SU-DHL-6 (cell line): ENCODE measurements around the gene SNX14.
A peak's percentile ranks its signal among the peaks of the same experiment; 100 is the strongest.
"Not testable (repeated sequence)": the region's sequence is repeated elsewhere in the genome, so short reads cannot be mapped to it uniquely, and the experiment has no call there.

Source experiments
- H2AFZ ChIP-seq: fragments of 200-600 bp; sonication (generic); 2 replicates; pipeline ENCODE4 v1.6.1; 2014; ENCODE audit warnings: low read depth, mild to moderate bottlenecking, moderate library complexity, mixed read lengths, antibody characterized with exemption, low read length; ENCODE audit not compliant: severe bottlenecking
- H3F3A ChIP-seq: fragments of 200-600 bp; shearing (Covaris generic); 2 replicates; pipeline ENCODE4 v1.6.0; 2016; ENCODE audit warnings: antibody characterized with exemption, mild to moderate bottlenecking; ENCODE audit not compliant: insufficient read depth
- H3K27ac ChIP-seq: fragments of 200-600 bp; sonication (generic); 2 replicates; pipeline ENCODE4 v1.5.1; 2016; ENCODE audit warnings: low read depth, mild to moderate bottlenecking, low read length, moderate library complexity, mixed read lengths
- H3K27me3 ChIP-seq: fragments of 200-600 bp; sonication (generic), shearing (Covaris generic); 2 replicates; pipeline ENCODE4 v1.6.0; 2014; ENCODE audit warnings: mild to moderate bottlenecking, low read length
- H3K36me3 ChIP-seq: fragments of 200-600 bp; sonication (generic); 2 replicates; pipeline ENCODE4 v1.6.1; 2014; ENCODE audit warnings: mild to moderate bottlenecking, low read length, mixed read lengths
- H3K4me2 ChIP-seq: fragments of 300-600, 200-600 bp; shearing (Covaris generic), sonication (generic); 2 replicates; pipeline ENCODE4 v1.6.0; 2014; ENCODE audit warnings: low read length, low read depth, mild to moderate bottlenecking; ENCODE audit not compliant: poor library complexity, severe bottlenecking
- H3K4me3 ChIP-seq: fragments of 200-600 bp; sonication (generic); 2 replicates; pipeline ENCODE4 v1.5.1; 2014; ENCODE audit warnings: antibody characterized with exemption, low read length, mild to moderate bottlenecking, mixed read lengths; ENCODE audit not compliant: insufficient read depth, poor library complexity, severe bottlenecking
- H3K79me2 ChIP-seq: fragments of 200-600 bp; sonication (generic); 2 replicates; pipeline ENCODE4 v1.6.1; 2014; ENCODE audit warnings: mild to moderate bottlenecking, low read length, moderate library complexity; ENCODE audit not compliant: insufficient read depth
- H3K9ac ChIP-seq: fragments of 200-600 bp; sonication (generic); 2 replicates; pipeline ENCODE4 v1.7.0; 2014; ENCODE audit warnings: mild to moderate bottlenecking, low read length
- H3K9me2 ChIP-seq: fragments of 200-600 bp; sonication (generic); replicated peaks from 2 replicates; pipeline ENCODE4 v1.6.1; 2014; ENCODE audit warnings: low read length; ENCODE audit not compliant: insufficient read depth
- H3K9me3 ChIP-seq: fragments of 200-600 bp; sonication (generic); 2 replicates; pipeline ENCODE4 v1.6.1; 2014; ENCODE audit warnings: low read length, mixed read lengths; ENCODE audit not compliant: insufficient read depth
- H4K20me1 ChIP-seq: fragments of 200-600 bp; sonication (generic); 2 replicates; pipeline ENCODE4 v1.6.1; 2014; ENCODE audit warnings: low read depth, mild to moderate bottlenecking, antibody characterized with exemption, low read length, moderate library complexity, mixed read lengths
- EZH2phosphoT487 ChIP-seq: fragments of 200-600 bp; sonication (generic), shearing (Covaris generic); conservative IDR thresholded peaks from 2 replicates; pipeline ENCODE4 v1.6.1; 2018; ENCODE audit warnings: mild to moderate bottlenecking, antibody characterized with exemption, low read length, moderate library complexity, mixed read lengths
- TF ChIP-seq, protein P1 (sequence below): fragments of 200-600 bp; sonication (generic); IDR thresholded peaks from one replicate; pipeline ENCODE4 v1.5.1; 2017; ENCODE audit warnings: antibody characterized with exemption, mild to moderate bottlenecking, low read length, moderate library complexity; ENCODE audit not compliant: insufficient read depth, poor library complexity, severe bottlenecking

SNX14 gene

DNA sequence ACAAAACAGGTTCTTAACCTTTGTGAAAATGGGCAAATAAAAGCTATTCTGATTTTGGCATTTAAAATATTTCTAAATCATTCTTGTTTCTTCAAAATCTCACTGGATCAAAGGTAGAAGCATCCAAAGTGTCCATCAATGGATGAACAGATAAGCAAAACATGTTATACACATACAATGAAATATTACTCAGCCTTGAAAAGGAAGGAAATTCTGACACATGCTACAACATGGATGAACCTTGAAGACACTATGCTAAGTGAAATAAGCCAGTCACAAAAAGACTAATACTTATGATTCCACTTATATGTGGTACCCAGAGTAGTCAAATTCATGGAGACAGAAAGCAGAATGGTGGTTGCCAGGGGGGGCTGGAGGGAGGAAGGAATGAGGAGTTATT lies 45.9 kb downstream of the SNX14 start:
- Histone ChIP-seq H4K20me1 (no peaks in the 10 kb centered on the region), H3K4me3 (no peak overlapping the region), H3K4me2 (no peak overlapping the region), H3K79me2 (no peaks in the 10 kb centered on the region), H2AFZ (no peak overlapping the region), H3K9me2 (no peaks in the 10 kb centered on the region), H3K36me3 (peaks cover 32% of the 10 kb centered on the region; the same call in 1 of the 2 replicates), H3K9me3 (no peaks in the 10 kb centered on the region), H3K9ac (no peak overlapping the region), H3F3A (no peaks in the 10 kb centered on the region), H3K27me3 (no peaks in the 10 kb centered on the region), H3K27ac (no peak overlapping the region)
- no peak for TF ChIP-seq EZH2phosphoT487
- TF ChIP-seq, protein P1, sequence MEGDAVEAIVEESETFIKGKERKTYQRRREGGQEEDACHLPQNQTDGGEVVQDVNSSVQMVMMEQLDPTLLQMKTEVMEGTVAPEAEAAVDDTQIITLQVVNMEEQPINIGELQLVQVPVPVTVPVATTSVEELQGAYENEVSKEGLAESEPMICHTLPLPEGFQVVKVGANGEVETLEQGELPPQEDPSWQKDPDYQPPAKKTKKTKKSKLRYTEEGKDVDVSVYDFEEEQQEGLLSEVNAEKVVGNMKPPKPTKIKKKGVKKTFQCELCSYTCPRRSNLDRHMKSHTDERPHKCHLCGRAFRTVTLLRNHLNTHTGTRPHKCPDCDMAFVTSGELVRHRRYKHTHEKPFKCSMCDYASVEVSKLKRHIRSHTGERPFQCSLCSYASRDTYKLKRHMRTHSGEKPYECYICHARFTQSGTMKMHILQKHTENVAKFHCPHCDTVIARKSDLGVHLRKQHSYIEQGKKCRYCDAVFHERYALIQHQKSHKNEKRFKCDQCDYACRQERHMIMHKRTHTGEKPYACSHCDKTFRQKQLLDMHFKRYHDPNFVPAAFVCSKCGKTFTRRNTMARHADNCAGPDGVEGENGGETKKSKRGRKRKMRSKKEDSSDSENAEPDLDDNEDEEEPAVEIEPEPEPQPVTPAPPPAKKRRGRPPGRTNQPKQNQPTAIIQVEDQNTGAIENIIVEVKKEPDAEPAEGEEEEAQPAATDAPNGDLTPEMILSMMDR: no peak

DNA sequence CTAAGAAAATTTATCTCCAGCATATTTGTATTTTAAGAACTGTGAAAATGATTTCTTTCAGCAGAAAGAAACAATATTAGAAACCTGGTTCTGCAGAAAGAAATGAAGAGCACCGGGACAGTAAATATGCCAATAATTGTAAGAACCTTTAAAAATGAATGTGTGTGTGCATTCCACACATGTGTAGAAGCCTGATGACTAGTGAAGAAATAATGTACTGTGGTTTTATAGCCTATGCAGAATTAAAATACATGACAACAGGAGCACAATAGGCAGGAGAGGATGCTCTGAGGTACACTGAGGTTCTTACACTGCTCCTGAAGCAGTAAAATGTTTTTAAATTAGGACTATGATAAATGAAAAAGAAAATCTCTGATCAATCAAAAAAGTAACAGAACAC lies 48.9 kb downstream of the SNX14 start:
- peaks cover 35% of the 10 kb centered on the region; the same call in 1 of the 2 replicates for H3K36me3 ChIP-seq
- no peaks in the 10 kb centered on the region for H3K79me2 ChIP-seq
- 0 out of 2 replicates have a peak, but pooled peaks cover 3% of the 10 kb centered on the region for H3F3A ChIP-seq
- H3K4me2 ChIP-seq: no peak overlapping the region
- no peaks in the 10 kb centered on the region for H4K20me1 ChIP-seq
- H3K9me2 ChIP-seq: no peaks in the 10 kb centered on the region
- no peak overlapping the region for H2AFZ ChIP-seq
- H3K9me3 ChIP-seq: no peaks in the 10 kb centered on the region
- H3K4me3 ChIP-seq: no peak overlapping the region
- TF ChIP-seq EZH2phosphoT487: no peak
- TF ChIP-seq, protein P1: no peak
- H3K9ac ChIP-seq: no peak overlapping the region
- no peak overlapping the region for H3K27ac ChIP-seq
- H3K27me3 ChIP-seq: no peaks in the 10 kb centered on the region

DNA sequence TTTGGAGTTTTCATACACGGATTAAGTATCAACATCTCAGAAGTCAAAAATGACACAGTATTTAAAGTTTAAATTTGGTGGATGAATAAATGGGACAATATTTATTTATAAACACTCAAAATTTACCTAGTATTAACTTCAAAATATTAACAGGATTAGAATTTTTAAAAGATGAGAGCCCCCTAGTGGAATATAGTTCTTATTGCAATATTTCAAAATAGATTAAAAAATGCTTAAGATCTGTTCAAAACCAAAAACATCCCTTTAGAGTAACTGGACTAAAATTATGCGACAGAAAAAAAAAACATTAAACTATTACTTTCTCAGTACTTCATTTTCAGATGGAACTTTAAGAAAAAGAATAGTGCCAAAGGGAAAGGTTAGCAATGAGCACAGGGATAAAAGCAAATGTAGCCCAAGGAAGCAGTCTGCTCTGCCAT lies 56.6 kb downstream of the SNX14 start:
- H3K4me3 ChIP-seq: no peak overlapping the region
- H3K27me3 ChIP-seq: no peaks in the 10 kb centered on the region
- no peak overlapping the region for H3K27ac ChIP-seq
- H4K20me1 ChIP-seq: no peaks in the 10 kb centered on the region
- H3F3A ChIP-seq: peaks cover 20% of the 10 kb centered on the region; the same call in 1 of the 2 replicates
- H3K9me3 ChIP-seq: no peaks in the 10 kb centered on the region
- H3K36me3 ChIP-seq: peaks cover 12% of the 10 kb centered on the region
- H3K9me2 ChIP-seq: no peaks in the 10 kb centered on the region
- H3K4me2 ChIP-seq: no peak overlapping the region
- H3K9ac ChIP-seq: no peak overlapping the region
- H3K79me2 ChIP-seq: no peaks in the 10 kb centered on the region
- H2AFZ ChIP-seq: no peak overlapping the region
- TF ChIP-seq EZH2phosphoT487: no peak
- TF ChIP-seq, protein P1: peak; percentile 60

DNA sequence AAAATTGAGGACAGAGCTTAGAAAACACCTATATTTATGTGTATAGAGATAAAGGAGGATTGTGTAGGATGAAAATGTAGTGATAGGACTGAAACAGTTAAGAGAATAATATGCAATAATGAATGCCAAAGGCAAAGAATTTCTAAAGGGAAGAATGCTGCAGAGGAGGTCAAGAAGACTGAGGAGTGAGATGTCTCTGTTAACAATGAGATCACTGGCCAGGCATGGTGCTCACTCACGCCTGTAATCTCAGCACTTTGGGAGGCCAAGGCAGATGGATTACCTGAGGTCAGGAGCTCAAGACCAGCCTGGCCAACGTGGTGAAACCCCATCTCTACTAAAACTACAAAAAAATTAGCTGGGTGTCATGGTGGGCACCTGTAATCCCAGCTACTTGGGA lies 69.4 kb downstream of the SNX14 start:
- not testable (repeated sequence) for H3K9me3 ChIP-seq, H3K4me3 ChIP-seq, H3K4me2 ChIP-seq, H3K9me2 ChIP-seq, H3F3A ChIP-seq, H3K9ac ChIP-seq, H2AFZ ChIP-seq, H3K79me2 ChIP-seq, H3K27me3 ChIP-seq, H4K20me1 ChIP-seq, H3K27ac ChIP-seq
- H3K36me3 ChIP-seq: peaks cover 37% of the 10 kb centered on the region
